Peyer's patch (tissue), 4 donors: Measurements from ENCODE around the gene KRT77.

Experiments
- CTCF ChIP-seq, 6 experiments: fragments of 450-650 bp in 4 of 6; fragments of 200-600 bp in 2 of 6; sonication (generic) in 1 of 6; IDR thresholded peaks; one replicate each; pipeline ENCODE4 v1.5.1; 2017 to 2019; ENCODE audit warnings: antibody characterized with exemption in 6 of 6, mild to moderate bottlenecking in 3 of 6, moderate library complexity in 1 of 6
- POLR2A ChIP-seq, 2 donors: fragments of 450-650 bp; IDR thresholded peaks; one replicate each; pipeline ENCODE4 v1.5.1; 2017; ENCODE audit warnings: antibody characterized with exemption in 2 of 2, mild to moderate bottlenecking in 2 of 2, moderate library complexity in 2 of 2

- TF ChIP-seq CTCF (IDR thresholded peaks at IDR 0.05), result no peak
- TF ChIP-seq POLR2A (IDR thresholded peaks at IDR 0.05), result no peak
Measured at GRCh38 chr12:52698651-52699340, 4.5 kb downstream of the KRT77 start.
